ENCODE results near the gene BMERB1.
"Not testable (repeated sequence)": the region's sequence is repeated elsewhere in the genome, so short reads cannot be mapped to it uniquely, and the experiment has no call there.

The BMERB1 gene

DNA sequence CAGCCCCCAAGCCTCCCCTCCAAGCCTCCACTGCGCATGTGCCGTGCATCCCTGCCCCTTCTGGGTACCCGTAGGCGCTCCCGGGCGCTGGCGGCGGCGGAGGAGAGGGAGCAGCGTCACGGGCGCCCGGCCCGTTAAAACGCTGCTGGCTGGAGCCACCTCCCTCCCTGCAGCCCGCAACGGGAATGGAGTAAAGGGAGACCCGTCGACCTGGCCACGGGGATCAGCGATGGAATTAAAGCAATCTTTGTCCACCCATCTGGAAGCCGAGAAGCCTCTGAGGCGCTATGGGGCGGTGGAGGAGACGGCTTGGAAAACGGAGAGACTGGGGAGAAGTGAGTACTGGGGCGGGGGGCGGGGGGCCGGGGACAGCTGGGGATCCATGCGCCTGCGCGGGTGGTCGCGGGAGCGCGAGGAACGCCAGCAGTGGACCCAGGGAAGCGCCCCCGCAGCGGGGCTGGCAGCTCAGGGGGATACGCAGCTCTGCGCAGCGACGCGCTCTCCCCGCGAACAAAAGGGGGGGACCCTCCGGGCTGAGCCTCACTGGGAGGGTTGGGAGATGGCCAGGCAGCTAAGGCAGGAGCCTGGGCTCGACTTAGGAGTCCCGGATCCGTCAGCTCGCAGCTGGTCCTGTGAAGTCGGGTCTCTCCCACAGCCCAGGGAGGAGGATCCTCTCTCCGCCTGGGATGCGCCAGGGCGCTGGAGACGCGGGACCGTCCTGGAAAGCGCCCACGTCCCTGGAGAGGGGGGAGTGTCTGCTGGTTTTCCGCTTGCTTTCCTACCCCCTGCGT, at the start of gene BMERB1:
TSS of gene BMERB1 (plus strand) at position 164 of the 791 bp plus-strand sequence. CDS start at position 230, 66 bp downstream.
- H2AFZ ChIP-seq, result peak within 1 kb of the TSS; percentile 78
- TF ChIP-seq, protein P1, sequence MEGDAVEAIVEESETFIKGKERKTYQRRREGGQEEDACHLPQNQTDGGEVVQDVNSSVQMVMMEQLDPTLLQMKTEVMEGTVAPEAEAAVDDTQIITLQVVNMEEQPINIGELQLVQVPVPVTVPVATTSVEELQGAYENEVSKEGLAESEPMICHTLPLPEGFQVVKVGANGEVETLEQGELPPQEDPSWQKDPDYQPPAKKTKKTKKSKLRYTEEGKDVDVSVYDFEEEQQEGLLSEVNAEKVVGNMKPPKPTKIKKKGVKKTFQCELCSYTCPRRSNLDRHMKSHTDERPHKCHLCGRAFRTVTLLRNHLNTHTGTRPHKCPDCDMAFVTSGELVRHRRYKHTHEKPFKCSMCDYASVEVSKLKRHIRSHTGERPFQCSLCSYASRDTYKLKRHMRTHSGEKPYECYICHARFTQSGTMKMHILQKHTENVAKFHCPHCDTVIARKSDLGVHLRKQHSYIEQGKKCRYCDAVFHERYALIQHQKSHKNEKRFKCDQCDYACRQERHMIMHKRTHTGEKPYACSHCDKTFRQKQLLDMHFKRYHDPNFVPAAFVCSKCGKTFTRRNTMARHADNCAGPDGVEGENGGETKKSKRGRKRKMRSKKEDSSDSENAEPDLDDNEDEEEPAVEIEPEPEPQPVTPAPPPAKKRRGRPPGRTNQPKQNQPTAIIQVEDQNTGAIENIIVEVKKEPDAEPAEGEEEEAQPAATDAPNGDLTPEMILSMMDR (IDR thresholded peaks at IDR 0.05), result no peak

DNA sequence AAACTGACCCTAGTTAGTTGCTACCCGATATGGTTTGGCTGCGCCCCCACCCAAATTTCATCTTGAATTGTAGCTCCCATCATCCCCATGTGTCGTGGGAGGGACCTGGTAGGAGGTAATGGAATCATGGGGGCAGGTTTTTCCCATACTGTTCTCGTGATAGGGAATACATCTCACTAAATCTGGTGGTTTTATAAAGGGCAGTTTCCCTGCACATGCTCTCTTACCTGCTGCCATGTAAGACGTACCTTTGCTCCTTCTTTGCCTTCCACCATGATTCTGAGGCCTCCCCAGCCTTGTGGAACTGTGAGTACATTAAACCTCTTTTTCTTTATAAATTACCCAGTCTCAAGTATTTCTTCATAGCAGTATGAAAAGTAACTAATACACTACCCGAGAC, 46.3 kb upstream of the BMERB1 start:
- not testable (repeated sequence) for H3K36me3 ChIP-seq (ENCODE audit: control insufficient read depth, insufficient read depth, low read length); H3K4me2 ChIP-seq (ENCODE audit: low read length); H2AFZ ChIP-seq; H3K9ac ChIP-seq; H3K27ac ChIP-seq; H3K9me3 ChIP-seq (ENCODE audit: control insufficient read depth, low read length); H3K27me3 ChIP-seq (ENCODE audit: control insufficient read depth, insufficient read depth, low read length); H3K4me1 ChIP-seq; H3K79me2 ChIP-seq; H3K4me3 ChIP-seq (ENCODE audit: low read depth, low read length)

More for the DNA sequence above, at the start of gene BMERB1:
- no peaks in the 10 kb centered on the region for H3K27me3 ChIP-seq (ENCODE audit: control insufficient read depth, insufficient read depth, low read length)
- peak within 1 kb of the TSS; percentile 42 for H3K4me3 ChIP-seq (ENCODE audit: low read depth, low read length)
- H3K27ac ChIP-seq, result no peak within 1 kb of the TSS
- no peaks in the 10 kb centered on the region for H3K36me3 ChIP-seq (ENCODE audit: control insufficient read depth, insufficient read depth, low read length)
- peaks cover 4% of the 10 kb centered on the region for H3K4me1 ChIP-seq
- H3K79me2 ChIP-seq, result peaks cover 15% of the 10 kb centered on the region
- no peaks in the 10 kb centered on the region for H3K9me3 ChIP-seq (ENCODE audit: control insufficient read depth, low read length)
- H3K4me2 ChIP-seq (ENCODE audit: low read length), result peak within 1 kb of the TSS; percentile 59
- H3K9ac ChIP-seq, result no peak within 1 kb of the TSS

DNA sequence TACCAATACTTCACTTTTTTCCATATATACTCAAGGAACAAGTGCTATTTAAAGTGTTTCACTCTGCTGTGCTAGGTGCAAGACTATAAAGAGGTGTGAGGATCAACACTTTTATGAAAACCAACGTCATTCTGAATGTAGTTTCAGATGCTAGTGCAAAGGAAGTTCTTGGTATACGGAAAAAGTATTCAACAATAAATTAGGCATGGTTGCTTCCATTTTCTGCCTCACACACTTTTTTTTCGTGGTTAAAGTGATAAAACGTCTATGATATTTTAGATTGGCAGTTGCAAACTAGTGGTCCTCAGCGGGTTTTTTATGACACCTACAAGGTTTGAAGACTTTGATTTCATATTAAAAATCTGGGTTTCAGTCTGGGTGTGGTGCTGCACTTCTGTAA, 44.5 kb upstream of the BMERB1 start:
- not testable (repeated sequence) for H2AFZ ChIP-seq; H3K9ac ChIP-seq; H3K36me3 ChIP-seq (ENCODE audit: control insufficient read depth, insufficient read depth, low read length); H3K79me2 ChIP-seq; H3K27me3 ChIP-seq (ENCODE audit: control insufficient read depth, insufficient read depth, low read length); H3K4me2 ChIP-seq (ENCODE audit: low read length); H3K9me3 ChIP-seq (ENCODE audit: control insufficient read depth, low read length); H3K27ac ChIP-seq; H3K4me3 ChIP-seq (ENCODE audit: low read depth, low read length); H3K4me1 ChIP-seq

DNA sequence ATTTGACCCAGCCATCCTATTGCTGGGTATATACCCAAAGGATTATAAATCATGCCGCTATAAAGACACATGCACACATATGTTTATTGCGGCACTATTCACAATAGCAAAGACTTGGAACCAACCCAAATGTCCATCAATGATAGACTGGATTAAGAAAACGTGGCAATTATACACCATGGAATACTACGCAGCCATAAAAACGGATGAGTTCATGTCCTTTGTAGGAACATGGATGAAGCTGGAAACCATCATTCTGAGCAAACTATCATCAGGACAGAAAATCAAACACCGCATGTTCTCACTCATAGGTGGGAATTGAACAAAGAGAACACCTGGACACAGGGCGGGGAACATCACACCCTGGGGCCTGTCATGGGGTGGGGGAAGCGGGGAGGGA, 41.4 kb upstream of the BMERB1 start:
- H3K79me2 ChIP-seq; H3K4me1 ChIP-seq; H3K9ac ChIP-seq; H3K27ac ChIP-seq; H3K27me3 ChIP-seq (ENCODE audit: control insufficient read depth, insufficient read depth, low read length); H3K4me3 ChIP-seq (ENCODE audit: low read depth, low read length); H2AFZ ChIP-seq; H3K4me2 ChIP-seq (ENCODE audit: low read length); H3K9me3 ChIP-seq (ENCODE audit: control insufficient read depth, low read length); H3K36me3 ChIP-seq (ENCODE audit: control insufficient read depth, insufficient read depth, low read length): not testable (repeated sequence)

DNA sequence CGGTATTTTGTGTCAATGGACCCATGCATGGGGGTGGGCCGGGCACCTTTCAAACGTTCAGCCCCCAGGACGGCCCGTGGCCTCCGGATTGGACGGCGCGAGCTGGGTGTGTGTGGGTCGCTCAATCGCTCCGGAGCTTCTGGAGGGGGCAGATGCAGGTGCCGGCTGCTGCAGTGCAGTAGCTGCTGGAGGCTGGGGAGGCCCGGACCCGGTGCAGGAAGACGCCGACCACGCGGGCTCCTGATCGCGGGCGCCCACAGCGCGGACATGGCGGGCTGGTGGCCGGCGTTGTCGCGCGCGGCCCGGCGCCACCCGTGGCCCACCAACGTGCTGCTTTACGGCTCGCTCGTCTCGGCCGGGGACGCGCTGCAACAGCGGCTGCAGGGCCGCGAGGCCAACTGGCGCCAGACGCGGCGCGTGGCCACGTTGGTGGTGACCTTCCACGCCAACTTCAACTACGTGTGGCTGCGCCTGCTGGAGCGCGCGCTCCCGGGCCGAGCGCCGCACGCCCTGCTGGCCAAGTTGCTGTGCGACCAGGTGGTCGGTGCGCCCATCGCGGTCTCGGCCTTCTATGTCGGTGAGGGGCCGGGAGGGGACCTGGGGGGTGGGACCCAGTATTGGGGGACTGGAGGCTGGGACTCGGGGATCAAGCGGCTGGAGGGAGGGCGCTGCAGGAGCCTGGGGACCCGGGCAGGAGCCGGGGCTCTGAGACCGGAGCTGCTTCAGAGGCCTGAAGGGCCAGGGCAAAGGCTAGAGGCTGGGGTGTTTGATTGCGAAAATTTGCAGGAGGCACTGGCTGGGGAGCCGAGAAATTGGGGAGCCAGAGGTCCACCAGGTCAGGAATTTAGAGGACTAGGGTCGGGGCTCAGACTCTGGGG, 38.5 kb upstream of the BMERB1 start, which contains the start of gene MPV17L:
TSS of gene MPV17L (plus strand) at position 124 of the 878 bp plus-strand sequence. CDS start at position 268, 144 bp downstream.
- Histone ChIP-seq H2AFZ (peak within 1 kb of the TSS; percentile 89), H3K4me3 (ENCODE audit: low read depth, low read length) (peak within 1 kb of the TSS; percentile 55), H3K4me2 (ENCODE audit: low read length) (peak within 1 kb of the TSS; percentile 83)
- H3K79me2 ChIP-seq; H3K9ac ChIP-seq; H3K9me3 ChIP-seq (ENCODE audit: control insufficient read depth, low read length); H3K27me3 ChIP-seq (ENCODE audit: control insufficient read depth, insufficient read depth, low read length); H3K36me3 ChIP-seq (ENCODE audit: control insufficient read depth, insufficient read depth, low read length); H3K27ac ChIP-seq; H3K4me1 ChIP-seq: not testable (repeated sequence)

DNA sequence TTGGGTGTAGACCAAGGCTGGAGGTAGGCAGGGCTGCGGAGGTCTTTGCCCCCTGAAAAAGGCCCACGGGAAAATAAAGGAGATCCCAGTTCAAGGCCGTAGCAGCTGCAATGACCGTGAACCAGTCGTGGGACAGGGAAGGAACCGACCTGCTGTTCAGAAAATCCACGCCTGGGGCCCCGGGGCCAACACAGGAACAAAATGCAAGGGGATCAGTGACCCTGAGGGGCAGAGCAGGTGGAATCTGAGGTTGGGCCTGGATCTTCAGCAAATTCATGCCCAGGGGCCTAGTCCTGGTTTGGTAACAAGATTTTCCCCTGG, 37.9 kb upstream of the BMERB1 start:
- H3K27ac ChIP-seq; H3K79me2 ChIP-seq; H3K9me3 ChIP-seq (ENCODE audit: control insufficient read depth, low read length); H3K9ac ChIP-seq; H3K27me3 ChIP-seq (ENCODE audit: control insufficient read depth, insufficient read depth, low read length); H3K36me3 ChIP-seq (ENCODE audit: control insufficient read depth, insufficient read depth, low read length); H3K4me1 ChIP-seq; H3K4me3 ChIP-seq (ENCODE audit: low read depth, low read length): not testable (repeated sequence)
- Histone ChIP-seq H2AFZ (peak overlapping the region; percentile 89), H3K4me2 (ENCODE audit: low read length) (peak overlapping the region; percentile 83)

Measured in parathyroid adenoma (tissue), 2 donors.